NCI-H2227 treated with DMSO at 0.1 percent for 48 hours (cell line): Measurements from ENCODE around the gene CACFD1.

Experiments
- DNase-seq: peaks from one replicate; lab custom pipeline; 2025; lab: John Stamatoyannopoulos, UW

Gene CACFD1

GRCh38 chr9:133483611-133484010 lies 23.8 kb downstream of the CACFD1 start:
- DNase-seq = no peak

DNA sequence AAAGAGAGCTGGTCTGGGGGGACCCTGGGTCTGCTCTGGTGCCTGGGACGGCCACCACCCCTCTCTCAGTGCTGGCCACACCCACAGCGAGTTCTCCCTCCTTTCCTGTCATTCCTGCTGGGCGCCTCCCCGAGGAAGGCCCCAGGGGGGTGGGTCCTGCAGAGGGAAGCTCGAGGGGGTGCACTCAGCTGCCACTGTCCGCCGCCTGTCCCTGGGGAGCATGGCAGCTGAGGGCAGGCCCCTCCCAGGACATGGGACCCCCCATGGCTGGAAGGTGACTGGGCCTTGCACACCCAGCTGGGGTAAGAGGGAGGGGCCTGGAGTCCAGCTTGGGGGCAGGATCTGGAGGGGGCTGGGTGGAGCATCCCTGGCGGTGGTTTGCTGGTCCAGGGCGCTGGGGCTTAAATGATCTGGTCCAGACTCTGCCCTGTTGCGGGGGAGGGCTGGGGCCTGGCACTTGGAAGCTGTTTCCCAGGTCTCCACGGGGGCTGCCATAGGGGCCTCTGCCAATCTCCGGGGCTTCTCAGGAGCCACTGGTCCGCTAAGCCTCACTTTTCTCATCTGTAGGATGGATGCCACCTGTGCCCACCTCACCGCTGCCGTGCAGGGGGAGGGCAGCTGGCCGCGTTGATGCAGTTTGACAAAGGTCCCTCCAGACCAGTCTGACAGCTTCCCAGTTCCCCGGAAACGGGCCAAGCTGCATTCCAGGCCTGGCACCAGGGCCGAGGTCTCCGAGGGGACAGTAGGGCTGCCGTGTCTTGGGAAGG lies 25.1 kb downstream of the CACFD1 start:
- DNase-seq = no peak

DNA sequence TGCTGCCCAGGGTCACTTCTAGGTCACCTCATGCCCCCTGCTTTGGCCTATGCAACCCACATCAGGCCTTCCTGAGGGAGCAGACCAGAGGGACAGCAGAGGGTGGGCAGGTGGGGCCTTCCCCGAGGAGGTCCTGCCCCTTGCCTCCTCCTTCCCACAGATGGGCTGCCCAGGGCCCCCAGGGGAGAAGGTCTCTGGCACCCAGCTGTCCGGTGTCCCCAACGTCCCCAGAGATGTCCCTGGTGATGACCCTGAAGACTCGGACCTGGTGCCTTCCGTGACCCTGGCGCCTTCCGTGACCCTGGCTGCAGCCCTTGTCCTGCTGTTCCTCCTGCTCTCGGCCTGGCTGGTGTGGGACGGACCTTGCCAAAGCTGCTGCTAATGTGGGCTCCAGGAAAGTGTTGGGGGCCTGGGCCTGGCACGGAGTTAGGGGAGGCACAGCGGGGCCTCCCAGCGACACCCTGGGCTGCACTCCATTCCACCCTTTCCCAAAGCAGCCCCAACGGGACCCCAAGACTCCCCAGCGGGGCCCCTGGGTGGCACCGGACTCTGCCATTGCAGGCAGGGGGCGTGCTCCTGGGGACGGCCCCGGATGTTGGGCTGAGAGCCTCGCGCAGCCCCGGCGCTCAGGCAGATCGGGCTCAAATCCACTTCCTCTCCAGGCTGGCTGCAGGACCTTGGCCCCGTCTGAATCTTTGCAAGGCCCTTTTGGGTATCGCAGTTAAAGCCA lies 25.9 kb downstream of the CACFD1 start:
- DNase-seq = no peak

GRCh38 chr9:133487331-133487725 lies 27.6 kb downstream of the CACFD1 start:
- no peak for DNase-seq

DNA sequence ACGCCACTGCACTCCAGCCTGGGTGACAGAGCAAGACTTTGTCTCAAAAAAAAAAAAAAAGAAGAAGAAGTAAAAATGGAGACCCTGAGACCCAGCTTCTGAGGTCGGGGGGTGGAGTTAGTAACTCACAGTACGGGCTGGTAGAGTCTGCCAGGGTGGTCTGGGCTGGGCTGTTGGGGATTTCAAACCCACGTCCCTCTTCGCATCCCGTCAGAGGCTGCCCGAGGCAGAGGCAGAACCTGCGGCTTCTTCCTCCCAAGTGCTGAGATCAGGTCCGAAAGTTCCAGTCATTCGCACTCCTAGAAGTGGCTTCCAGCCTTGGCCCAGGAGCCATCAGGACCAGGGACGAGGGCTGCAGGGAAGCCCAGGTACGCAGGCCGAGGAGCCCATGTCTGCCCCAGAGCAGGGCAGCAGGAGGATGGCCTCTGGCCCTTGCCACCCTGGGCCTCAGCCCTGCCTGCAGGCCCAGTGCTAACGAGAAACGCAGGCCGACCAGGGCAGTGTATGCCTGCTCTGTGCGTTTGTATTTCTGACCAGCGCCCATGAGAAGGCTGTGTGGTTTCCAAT lies 29.0 kb downstream of the CACFD1 start:
- DNase-seq = no peak

DNA sequence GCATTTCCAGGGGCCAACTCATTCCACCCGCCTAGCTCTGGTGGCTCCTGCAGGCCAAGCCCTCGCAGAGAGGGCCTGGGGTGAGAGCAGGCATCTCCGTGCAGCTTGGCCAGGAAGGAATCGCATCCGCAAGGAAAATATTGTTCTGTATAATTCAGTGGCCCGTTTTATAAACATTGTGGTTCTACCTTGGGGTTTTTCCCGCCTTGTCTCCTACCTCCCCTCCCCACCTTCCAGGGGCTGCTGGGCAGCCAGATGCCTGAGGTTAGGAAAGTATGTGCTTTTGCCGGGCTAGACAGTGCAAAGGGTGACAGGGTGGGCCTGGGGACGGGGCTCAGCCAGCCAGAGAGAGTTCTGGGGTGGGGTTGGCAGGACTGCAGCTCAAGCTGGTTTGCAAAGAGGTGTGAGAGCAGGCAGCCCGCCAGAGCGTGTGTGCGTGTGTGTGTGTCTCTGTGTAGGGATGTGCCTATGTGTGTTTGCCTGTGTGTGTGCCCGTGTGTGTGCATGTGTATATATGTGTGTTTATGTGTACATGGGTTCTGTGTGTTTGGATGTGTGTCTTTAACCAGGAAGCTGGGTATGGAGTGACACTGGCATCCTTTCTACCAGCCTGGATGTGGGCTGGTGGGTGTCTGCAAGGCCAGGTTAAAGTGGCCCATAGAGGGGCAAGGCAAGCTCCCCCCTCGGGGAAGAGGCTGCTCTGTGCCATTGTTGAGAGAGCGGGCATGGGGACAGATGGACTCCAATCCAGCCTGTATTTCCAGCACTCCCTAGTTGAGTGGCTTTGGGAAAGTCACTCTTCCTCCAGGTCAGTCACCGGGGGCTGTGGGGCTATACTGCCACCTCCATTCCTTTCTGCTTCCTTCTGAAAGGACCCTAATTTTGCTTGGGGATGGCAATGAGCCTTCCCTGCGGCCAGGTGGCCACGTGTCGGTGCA lies 29.7 kb downstream of the CACFD1 start:
- no peak for DNase-seq

DNA sequence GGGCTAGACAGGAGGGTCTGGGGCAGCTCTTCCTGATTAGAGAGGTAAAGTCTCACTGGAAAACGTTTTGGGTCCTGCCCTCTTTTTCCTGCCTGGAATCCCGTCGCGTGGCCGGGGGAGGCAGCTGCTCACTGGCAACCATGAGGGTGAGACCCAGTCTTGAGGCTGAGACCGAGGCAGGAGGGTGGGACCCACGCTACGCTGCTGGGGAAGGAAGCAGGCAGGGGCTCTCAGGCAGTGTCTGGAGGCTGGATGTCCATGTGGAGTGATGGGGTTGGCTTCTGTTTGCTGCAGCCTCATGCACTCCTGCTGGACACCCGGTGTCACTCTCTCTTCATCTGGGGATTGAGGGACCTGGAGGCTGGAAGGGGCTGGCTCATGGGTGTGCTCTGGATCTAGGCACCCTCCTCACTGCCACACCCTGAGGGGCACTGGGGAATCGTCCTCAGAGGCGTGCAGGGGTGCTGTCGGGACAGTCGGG lies 30.5 kb downstream of the CACFD1 start:
- no peak for DNase-seq

GRCh38 chr9:133490865-133491655 lies 31.3 kb downstream of the CACFD1 start:
- no peak for DNase-seq

GRCh38 chr9:133491656-133491925 lies 31.8 kb downstream of the CACFD1 start:
- DNase-seq = no peak

DNA sequence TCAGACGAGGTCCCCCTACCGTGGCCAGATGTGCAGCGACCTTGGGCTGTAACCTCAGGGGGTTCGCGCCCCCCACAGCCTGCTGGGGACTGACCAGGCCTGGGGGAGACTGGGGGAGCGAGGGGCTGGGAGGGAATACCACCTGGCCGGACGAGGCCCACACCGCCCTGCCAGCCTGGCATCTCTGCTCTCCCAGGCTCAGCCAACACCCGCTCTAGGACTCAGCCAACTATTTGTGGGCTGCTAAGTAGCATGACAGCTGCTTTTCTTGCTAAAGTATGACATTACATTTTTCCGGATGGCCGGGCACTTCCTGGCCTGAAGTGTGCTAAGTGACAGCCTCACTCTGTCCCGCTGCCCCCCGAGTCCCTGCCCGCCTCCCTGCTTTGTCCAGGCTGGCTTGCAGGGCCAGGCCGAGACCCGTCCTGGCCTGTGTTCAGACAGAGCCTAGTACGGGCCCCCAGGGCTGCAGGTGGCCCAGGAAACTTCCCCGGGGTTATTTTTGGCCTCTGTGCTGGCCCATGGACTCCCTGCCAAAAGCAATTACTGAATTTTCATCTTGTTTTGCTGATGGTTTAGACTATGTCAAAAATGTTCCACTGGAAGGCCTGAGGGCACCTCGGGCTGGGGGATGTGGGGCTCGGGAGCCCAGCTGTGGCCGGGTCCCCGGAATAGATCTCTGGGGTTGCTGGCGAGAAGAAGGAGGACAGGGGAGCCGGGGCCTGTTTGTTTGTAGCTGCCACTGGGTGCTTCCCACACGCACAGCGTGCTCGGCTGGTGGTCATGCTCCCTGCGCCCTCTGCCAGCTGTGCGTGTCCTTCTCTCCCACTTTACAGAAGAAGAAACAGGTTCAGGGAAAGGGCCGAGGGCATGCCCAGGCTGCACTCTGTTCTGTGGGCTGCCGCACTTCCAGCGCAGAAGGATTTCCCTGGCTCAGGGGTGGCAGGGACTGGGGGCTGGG lies 32.6 kb downstream of the CACFD1 start:
- no peak for DNase-seq

DNA sequence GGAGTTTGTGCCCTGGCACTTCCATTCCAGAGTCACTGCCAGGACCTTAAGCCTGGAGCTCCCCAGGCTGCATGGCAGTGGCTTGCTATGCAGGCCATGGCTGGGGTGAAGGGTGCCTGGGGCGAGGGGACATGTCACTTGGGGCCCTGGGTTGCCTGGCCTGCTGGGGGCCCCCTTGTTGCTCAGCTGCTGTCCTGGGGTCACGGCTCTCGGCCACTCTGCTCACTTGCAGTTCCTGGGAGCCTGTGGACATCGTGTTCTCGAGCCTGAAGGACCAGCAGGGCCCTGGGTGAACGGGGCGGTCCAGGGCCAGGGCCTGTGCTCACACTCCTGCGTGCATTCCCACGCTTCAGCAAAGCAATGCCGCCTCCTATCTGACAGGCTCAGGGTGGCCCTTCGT lies 33.6 kb downstream of the CACFD1 start:
- DNase-seq = no peak

- no peak for DNase-seq
Measured at GRCh38 chr9:133493845-133494540, 34.2 kb downstream of the CACFD1 start.

DNA sequence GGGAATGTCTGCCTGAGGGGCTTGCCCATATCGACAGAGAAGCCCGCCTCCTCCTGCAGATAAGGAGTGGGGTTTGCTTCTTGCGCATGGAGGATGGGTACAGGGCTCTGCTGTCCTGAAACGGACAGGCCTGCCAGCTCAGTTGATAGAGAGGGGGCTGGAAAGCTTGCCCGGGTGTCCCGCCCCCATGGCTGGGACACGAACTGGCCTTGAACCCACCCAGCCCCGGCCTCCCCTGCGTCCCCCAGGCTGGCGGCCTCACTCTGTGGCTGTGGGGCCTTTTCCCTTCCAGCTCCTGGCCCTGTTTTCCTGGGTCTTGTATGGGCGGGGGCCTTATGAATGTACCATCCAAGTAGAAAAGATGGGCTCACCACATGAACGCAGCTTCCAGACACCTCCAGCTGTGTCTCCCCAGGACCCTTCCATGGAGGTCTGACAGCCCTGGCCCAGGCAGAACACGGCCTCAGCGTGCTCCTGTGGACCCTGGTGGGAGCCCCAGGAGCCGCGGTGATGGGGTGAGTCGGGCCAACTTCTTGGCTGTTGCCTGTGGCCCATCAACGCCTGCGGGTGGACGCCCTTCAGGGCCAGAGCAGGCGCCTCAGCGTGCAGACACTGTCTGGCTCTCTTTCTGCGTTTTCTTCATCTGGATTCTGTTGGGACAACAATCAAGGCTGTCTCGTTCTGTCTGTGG lies 35.0 kb downstream of the CACFD1 start:
- DNase-seq = no peak

DNA sequence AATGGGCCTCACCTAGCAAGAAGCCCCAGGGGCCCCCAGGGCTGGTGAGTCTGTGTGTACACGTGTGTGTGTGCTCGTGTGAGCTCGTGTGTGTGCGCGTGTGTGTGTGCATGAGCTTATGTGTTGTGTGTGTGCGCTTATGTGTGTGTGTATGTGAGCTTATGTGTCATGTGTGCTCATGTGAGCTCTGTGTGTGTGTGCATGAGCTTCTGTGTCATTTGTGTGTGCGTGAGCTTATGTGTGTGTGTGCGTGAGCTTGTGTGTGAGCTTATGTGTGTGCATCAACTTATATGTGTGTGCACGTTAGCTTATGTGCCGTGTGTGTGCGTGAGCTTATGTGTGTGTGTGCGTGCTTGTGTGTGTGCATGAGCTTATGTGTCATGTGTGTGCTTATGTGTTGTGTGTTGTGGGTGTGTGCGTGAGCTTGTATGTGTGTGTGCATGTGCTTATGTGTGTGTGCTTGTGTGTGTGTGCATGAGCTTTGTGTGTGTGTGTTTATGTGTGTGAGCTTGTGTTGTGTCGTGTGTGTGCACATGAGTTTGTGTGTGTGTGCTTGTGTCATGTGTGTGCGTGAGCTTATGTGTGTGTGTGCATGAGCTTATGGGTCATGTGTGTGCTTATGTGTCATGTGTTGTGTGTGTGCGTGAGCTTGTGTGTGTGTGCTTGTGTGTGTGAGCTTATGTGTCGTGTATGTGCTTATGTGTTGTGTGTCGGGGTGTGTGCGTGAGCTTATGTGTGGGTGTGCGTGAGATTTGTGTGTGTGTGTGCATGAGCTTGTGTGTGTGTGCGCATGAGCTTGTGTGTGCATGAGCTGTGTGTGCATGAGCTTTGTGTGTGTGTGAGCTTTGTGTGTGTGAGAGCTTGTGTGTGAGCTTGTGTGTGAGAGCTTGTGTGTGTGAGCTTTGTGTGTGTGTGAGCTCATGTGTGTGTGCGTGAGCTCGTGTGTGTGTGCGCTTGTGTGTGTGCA lies 35.8 kb downstream of the CACFD1 start:
- DNase-seq = no peak

DNA sequence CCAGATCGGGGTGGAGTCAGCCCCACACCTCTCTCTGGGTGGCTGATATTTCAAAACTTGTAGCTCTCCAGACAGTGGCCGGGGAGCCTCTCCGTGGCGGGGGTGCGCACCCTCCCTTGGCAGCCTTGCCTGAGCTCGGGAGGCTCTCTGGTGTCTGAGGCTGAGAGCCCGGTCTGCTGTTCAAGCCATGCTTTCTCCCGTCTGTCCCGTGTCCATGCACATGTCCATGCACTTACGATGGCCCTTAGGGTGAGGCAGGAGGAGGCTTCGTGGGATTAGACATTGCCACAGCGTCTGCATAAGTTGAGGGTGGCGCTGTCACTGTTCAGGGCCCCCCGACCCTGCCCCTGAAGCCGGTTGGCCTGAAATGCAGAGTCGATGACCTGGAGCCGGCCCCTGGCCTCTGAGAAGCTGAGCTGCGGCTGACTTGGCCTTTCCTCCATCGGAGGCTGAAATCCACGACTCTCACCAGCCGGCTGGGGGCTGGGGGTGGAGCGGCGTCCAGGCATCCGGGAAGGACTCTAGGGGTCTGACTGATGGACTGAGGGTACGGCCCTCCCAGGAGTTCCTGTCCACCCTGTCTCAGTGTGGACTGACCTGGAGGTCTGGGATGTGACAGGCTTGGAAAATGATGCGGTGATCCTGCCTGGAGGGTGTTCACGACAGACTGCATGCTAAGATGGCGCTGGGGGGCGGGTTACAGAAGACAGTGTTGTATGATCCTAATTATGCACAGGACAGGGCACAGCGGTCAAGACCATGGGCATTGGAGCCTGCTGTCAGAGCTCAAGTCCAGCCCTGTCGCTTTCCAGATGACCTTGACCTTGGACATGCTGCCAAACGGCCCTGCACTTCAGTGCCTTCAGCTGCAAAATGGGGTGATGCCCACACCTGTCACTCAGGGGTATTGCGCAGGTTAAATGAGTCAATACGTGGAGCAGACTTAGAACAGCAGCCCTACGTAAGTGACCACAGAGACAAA lies 37.4 kb downstream of the CACFD1 start:
- DNase-seq = no peak

- no peak for DNase-seq
Measured at GRCh38 chr9:133499132-133499891, 39.5 kb downstream of the CACFD1 start.
